HG02798 (cell line): ENCODE results near the gene SYNJ2.

Experiments
- ATAC-seq: cut with Tn5 transposase; IDR thresholded peaks from one replicate; pipeline ENCODE4 v1.9.1; 2021; ENCODE audit warnings: mild to moderate bottlenecking; ENCODE audit not compliant: unreplicated experiment, poor library complexity

SYNJ2 gene

DNA sequence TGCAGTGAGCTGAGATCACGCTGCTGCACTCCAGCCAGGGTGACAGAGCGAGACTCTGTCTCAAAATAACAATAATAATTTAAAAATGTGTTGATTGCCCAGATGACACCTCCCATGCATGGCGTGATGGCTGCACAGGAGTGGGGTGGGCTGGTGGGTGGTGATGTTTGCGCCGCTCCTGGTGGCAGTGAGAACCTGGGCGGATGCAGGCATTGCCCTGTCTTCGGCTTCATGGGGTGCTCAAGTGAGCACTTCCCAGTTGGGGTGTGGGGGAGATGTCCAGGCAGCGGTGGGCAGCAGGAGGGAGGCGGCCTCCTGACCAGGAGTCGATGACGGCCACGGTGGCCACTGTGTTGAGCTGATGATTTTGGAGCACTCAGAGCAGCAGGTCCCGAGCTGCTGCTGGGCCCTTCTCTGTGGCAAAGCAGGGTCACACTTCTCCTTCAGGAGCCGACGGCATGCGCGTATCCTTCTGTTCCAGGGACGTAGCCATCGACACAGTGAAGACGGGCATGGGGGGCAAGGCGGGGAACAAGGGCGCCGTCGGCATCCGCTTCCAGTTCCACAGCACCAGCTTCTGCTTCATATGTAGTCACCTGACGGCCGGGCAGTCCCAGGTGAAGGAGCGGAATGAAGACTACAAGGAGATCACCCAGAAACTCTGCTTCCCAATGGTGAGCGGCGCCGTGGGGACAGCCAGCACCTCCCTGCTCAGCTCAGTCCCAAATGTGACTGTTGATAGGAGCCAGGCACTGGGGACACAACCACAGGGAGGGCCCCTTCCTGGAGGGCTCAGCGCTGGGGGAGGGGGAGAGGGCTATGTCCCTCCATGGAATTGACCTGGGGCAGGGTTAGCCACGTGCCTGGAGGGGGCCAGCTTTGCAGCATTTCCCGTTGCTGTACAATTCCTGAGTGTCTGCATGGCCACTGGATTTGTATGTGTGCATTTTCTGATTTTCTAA is 89.7 kb downstream of the SYNJ2 start:
- ATAC-seq, result no peak

- ATAC-seq, result peak; percentile 51
These were observed 90.5 kb downstream of the SYNJ2 start for GRCh38 chr6:158072083-158072721.

DNA sequence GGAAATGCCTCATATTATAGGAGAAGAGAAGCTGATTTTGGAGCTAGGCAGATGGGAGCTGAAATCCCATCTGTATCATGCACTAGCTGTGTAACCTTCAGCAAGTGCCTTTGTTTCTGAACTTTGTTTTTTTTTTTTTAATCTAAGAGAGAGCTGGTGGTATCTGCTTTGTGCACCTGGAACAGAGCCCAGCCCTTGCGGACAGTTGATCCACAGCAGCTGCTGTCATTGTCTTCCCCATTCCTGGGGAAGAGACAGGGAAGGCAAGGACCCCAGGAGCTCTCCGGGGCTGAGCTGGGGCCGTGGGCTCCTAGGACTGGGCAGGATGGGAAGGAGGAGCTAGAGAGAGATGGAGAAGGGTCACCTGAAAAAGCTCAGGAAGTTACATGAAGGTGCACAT is 92.1 kb downstream of the SYNJ2 start:
- ATAC-seq, result no peak

DNA sequence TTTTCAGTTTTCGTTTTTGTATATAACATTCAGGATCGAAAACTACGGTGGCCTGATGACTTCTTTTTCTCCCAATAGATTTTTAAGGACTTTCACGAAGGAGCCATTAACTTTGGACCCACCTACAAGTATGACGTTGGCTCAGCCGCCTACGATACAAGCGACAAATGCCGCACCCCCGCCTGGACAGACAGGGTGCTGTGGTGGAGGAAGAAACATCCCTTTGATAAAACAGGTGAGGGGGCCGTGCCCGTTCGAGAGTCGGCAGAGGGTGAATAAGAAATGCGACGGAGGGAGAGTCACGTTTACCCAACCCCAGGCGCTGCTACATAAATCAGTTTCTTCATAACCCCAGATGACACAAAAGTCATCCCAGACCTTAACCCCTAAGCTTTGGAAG is 94.9 kb downstream of the SYNJ2 start:
- no peak for ATAC-seq

- ATAC-seq, result no peak
These were observed 96.0 kb downstream of the SYNJ2 start for GRCh38 chr6:158077676-158078075.

- ATAC-seq, result no peak
These were observed 96.7 kb downstream of the SYNJ2 start for GRCh38 chr6:158078320-158078719.

DNA sequence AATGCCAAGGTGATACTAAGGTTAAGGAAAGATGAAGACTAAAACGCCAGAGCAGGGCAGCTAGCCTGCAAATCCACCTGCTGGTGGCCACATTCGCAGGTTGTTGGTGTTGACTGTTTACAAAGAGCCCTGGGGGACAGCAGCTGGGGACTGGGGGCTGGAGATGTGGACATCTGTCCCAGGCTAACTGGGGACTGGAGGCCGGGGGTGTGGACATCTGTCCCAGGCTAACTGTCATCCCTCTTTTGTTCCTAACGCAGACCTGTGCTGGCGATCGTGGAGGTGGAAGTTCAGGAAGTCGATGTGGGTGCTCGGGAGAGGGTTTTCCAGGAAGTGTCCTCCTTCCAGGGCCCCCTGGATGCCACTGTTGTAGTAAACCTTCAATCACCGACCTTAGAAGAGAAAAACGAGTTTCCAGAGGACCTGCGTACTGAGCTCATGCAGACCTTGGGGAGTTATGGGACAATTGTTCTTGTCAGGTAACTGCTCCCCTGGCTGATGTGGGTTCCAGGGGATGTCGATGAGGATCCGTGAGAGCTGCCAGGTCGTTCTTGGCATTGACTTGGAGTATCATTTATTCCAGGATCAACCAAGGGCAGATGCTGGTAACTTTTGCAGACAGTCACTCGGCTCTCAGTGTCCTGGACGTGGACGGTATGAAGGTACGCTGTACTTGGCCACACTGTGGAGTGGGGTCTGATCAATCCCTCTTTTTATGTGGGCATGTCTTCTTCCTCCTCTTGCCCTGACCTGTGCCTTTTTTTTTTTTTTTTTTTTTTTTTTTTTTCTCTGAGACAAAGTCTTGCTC is 99.4 kb downstream of the SYNJ2 start:
- no peak for ATAC-seq

DNA sequence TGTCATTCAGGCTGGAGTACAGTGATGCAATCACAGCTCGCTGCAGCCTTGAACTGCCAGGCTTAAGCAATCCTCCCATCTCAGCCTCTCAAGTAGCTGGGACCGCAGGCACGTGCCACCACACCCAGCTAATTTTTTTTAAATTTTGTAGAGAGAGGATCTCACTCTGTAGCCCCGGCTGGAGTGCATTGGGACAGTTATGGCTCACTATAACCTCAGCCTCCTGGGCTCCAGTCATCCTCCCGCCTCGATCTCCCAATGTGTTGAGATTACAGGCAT is 99.9 kb downstream of the SYNJ2 start:
- no peak for ATAC-seq

DNA sequence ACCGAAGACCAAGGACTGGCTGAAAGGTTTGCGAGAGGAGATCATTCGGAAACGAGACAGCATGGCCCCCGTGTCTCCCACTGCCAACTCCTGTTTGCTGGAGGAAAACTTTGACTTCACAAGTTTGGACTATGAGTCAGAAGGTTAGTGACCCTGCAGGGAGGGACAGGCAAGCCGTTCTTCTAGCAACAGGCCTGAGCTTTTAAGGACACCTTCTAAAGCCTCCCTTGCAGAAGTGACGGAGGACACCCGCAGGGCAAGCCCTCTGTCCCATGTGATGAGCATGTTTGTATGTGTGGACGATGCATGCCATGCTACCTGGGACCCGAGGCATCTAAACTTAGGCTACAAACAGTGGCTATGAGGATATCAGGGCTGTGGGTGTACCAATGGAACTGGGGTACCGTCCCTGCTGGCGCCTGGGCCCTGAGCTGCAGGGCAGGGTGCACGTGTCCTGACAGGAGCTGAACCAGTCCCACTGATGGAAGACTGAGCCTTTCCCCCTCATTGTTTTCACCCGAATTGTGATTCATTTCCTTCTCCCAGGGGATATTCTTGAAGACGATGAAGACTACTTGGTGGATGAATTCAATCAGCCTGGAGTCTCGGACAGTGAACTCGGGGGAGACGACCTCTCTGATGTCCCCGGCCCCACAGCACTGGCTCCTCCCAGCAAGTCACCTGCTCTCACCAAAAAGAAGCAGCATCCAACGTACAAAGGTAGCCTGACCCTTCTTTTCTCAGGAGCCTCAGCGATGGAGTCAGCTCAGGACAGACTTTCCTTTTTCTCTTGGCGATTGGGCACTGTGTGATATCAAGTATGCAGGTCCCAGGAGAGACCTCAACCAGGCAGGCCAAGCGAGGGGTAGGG is 102.0 kb downstream of the SYNJ2 start:
- no peak for ATAC-seq

GRCh38 chr6:158085261-158086053 is 103.8 kb downstream of the SYNJ2 start:
- no peak for ATAC-seq

DNA sequence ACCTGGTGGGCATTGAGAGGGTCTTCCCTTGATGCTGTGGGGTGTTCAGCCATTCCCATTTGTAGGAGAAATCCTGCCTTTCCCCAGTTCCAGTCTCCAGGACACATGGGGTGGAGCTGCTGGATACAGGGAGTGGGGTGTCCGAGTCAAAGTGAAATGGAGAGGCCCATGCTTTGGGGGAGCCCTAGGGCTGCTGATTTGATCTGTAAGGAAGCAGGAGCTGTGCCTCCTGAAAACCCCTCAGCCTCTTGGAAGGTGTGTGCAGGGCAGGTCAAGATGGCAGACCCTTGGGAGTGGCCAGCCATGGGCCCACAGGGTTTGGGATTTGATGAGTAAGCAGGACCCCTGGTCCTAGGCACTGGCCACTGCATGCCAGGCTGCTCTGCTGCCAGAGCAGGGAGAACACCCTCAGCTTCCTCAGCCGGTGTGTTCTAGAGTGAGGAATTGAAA is 104.4 kb downstream of the SYNJ2 start:
- ATAC-seq, result peak; percentile 71

DNA sequence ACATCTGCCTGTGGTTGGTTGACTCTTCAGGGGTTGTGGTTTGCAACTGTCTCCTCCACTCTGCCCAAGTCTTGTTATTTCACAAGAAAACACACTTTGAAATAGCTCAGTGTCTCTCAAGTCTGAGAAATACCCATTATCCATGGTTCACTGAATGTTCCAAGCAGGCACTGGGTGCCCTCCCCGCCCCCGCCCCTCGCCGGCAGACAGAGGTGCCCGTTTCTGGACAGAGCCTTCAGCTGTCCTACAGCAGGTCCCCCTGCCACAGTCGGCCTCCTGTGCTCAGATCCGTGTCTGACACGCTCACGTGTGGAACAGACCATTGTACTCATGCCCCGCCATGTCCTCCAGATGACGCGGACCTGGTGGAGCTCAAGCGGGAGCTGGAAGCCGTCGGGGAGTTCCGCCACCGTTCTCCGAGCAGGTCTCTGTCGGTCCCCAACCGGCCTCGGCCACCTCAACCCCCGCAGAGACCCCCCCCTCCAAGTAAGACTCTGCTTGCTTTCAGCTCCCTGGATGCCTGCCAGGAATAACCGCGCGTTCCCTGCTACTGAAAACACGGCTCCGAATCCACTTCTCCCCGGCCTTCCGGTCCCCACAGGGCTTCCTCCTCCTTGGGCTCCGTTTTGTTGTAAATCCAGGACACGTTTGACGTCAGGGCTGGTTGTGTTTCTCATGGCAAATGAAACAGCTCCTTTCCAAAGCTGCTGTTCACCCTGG is 105.0 kb downstream of the SYNJ2 start:
- ATAC-seq, result no peak

DNA sequence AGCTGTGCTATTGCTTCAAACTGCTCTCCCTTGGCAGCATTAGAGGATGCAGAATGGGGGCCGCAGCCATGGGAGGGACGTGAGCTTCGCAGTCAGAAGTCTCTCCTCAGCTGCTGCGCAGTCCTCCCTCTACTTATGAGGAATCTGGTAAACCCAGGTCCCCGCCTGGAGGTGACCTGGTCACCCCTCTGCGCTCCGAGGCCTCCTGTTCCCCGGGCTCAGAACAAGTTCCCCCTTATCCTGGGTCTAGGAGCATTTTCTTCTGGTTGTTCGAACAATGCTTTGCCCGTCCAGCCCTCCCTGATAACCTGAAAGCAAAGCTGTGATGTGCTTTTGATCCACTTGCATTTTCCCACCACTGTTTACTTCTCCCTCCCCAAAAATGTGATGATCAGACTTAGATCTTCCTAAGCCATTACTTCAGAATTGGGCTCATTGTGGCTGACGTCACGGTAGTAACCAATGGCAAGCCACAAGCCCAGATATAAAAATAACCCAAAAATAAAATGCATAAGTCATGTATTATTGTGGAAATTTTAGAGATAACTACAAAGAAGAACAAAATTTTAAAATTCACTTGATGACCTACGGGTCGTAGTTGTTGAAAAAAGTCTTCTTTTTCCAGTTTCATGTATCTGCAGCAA is 105.7 kb downstream of the SYNJ2 start:
- ATAC-seq, result no peak

- no peak for ATAC-seq
These were observed 111.1 kb downstream of the SYNJ2 start for GRCh38 chr6:158092806-158093205.

DNA sequence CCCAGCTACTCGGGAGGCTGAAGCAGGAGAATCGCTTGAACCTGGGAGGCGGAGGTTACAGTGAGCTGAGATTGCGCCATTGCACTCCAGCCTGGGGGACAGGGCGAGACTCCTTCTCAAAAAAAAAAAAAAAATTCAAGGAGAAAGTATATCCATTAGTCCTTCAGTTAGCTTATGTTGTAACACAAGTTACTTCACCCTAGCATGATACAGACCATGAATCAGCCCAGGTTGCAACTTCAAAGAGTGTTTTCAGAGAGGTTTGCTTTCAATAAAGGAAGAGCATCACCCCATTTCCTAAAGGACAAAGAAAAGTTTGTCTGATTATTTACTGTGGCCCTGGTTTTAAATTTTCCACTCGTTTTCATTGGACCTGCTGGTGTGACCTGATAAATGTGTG is 113.4 kb downstream of the SYNJ2 start:
- no peak for ATAC-seq

DNA sequence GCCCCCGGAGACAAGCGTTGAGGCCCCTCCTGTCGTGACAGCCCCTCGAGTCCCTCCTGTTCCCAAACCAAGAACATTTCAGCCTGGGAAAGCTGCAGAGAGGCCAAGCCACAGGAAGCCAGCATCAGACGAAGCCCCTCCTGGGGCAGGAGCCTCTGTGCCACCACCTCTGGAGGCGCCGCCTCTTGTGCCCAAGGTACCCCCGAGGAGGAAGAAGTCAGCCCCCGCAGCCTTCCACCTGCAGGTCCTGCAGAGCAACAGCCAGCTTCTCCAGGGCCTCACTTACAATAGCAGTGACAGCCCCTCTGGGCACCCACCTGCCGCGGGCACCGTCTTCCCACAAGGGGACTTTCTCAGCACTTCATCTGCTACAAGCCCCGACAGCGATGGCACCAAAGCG is 114.0 kb downstream of the SYNJ2 start:
- ATAC-seq, result no peak

- no peak for ATAC-seq
These were observed 121.6 kb downstream of the SYNJ2 start for GRCh38 chr6:158103228-158103627.

- ATAC-seq, result no peak
These were observed 123.0 kb downstream of the SYNJ2 start for GRCh38 chr6:158104696-158105095.
